Panc1 (cell line): ENCODE results near the gene FBXL22. TPM values are rescaled to one million over a fixed set of nuclear protein-coding genes. Genes with fewer than 3 reads are reported as not detected.
A peak's percentile ranks its signal among the peaks of the same experiment; 100 is the strongest.

Source experiments
- ATAC-seq: fragments of 200-7000 bp; cut with Tn5 transposase; 2 replicates; pipeline ENCODE4 v1.9.1; 2020; ENCODE audit warnings: mild to moderate bottlenecking, moderate library complexity
- BruUV-seq: library from RNA; stranded (reverse); fragments of 400-500 nt; replicated peaks from 2 replicates; lab custom pipeline; 2021; lab: Mats Ljungman, UMichigan
- CTCF ChIA-PET: fragments of 300-600 bp; sonication (Branson Sonifier 250); formaldehyde crosslinking; loops from one replicate; lab custom pipeline; 2022; ENCODE audit warnings: antibody characterized with exemption; lab: Charles Lee
- POLR2A ChIA-PET: fragments of 300-600 bp; sonication (Branson Sonifier 250); formaldehyde crosslinking; loops from one replicate; lab custom pipeline; 2022; ENCODE audit warnings: antibody characterized with exemption; lab: Charles Lee
- DNase-seq: peaks from one replicate; pipeline ENCODE4 v3.0.0-alpha.2; 2010; ENCODE audit warnings: low read depth, low spot score
- H3K27ac ChIP-seq: 2 replicates; pipeline ENCODE4 v1.5.1; 2011; ENCODE audit warnings: mild to moderate bottlenecking, low read length, inconsistent platforms
- H3K27me3 ChIP-seq: fragments of 200-500 bp; sonication (Bioruptor generic); 2 replicates; pipeline ENCODE4 v1.6.0; 2014; ENCODE audit warnings: low read length, inconsistent platforms; ENCODE audit not compliant: control insufficient read depth, insufficient read depth
- H3K36me3 ChIP-seq: fragments of 200-500 bp; sonication (Bioruptor generic); 2 replicates; pipeline ENCODE4 v1.5.1; 2014; ENCODE audit warnings: inconsistent platforms, mild to moderate bottlenecking, low read length, moderate library complexity; ENCODE audit not compliant: control insufficient read depth, insufficient read depth
- H3K4me1 ChIP-seq: 2 replicates; pipeline ENCODE4 v1.5.1; 2011; ENCODE audit warnings: inconsistent platforms, mild to moderate bottlenecking, low read length, moderate library complexity; ENCODE audit not compliant: control insufficient read depth, insufficient read depth
- H3K4me3 ChIP-seq, 2 experiments: 2 replicates each; pipeline ENCODE4 v1.5.1; 2011 to 2012; ENCODE audit warnings: low read depth in 2 of 2, low read length in 2 of 2, mild to moderate bottlenecking in 2 of 2, inconsistent platforms in 1 of 2, moderate library complexity in 1 of 2
- H3K9me3 ChIP-seq: fragments of 200-500 bp; sonication (Bioruptor generic); 2 replicates; pipeline ENCODE4 v1.5.1; 2014; ENCODE audit warnings: low read depth, mild to moderate bottlenecking, inconsistent platforms, low read length, moderate library complexity; ENCODE audit not compliant: control insufficient read depth, insufficient read depth
- CTCF ChIP-seq: fragments of 450-650 bp; IDR thresholded peaks from 2 replicates; pipeline ENCODE4 v1.5.1; 2017; ENCODE audit warnings: mild to moderate bottlenecking
- POLR2AphosphoS5 ChIP-seq: IDR thresholded peaks from 2 replicates; pipeline ENCODE4 v1.6.1; 2012; ENCODE audit warnings: mild to moderate bottlenecking, low read depth, low read length, moderate library complexity
- REST ChIP-seq, 2 experiments: IDR thresholded peaks; 2 replicates each; pipeline ENCODE4 v1.6.1; 2011 to 2012; ENCODE audit warnings: low read depth in 2 of 2, control low read depth in 1 of 2, low read length in 1 of 2, mild to moderate bottlenecking in 1 of 2, moderate library complexity in 1 of 2; ENCODE audit not compliant: insufficient read depth in 1 of 2
- SIN3A ChIP-seq: IDR thresholded peaks from 2 replicates; pipeline ENCODE4 v1.6.1; 2012; ENCODE audit warnings: low read depth, mild to moderate bottlenecking, low read length, moderate library complexity, borderline replicate concordance; ENCODE audit not compliant: insufficient read depth
- TCF7L2 ChIP-seq: IDR thresholded peaks from 2 replicates; pipeline ENCODE4 v1.6.1; 2011; ENCODE audit warnings: mild to moderate bottlenecking, low read depth, low read length, inconsistent platforms
- in situ Hi-C: cut with HindIII; loops from 2 replicates; pipeline ENCODE4 v1.10.0; 2016; ENCODE audit warnings: low sequenced_read_pairs, low pct_unique_long_range_greater_than_20kb
- intact Hi-C: fragments of 100-400 bp; cut with micrococcal nuclease; formaldehyde crosslinking; loops from one replicate; pipeline ENCODE4 v1.10.0; 2022; ENCODE audit not compliant: unreplicated experiment
- total RNA-seq: library from RNA; stranded (reverse); gene quantifications from one replicate; pipeline ENCODE4 v1.2.1, GENCODE V29; 2021; ENCODE audit not compliant: unreplicated experiment

Gene FBXL22
- total RNA-seq, 1 experiment from 2014 or later = 0.54 TPM

- no peak overlapping the region for H3K4me3 ChIP-seq
- no peaks in the 10 kb centered on the region for H3K27me3 ChIP-seq
- BruUV-seq = TSS peak; percentile 25
- ChIA-PET POLR2A (no interaction called here), CTCF (no interaction called here)
- intact Hi-C loops = no loop called here
- ATAC-seq (no peak), DNase-seq (no peak)
- no peaks in the 10 kb centered on the region for H3K4me1 ChIP-seq
- H3K9me3 ChIP-seq = no peaks in the 10 kb centered on the region
- H3K27ac ChIP-seq = no peak overlapping the region
- H3K36me3 ChIP-seq = peaks cover 2% of the 10 kb centered on the region; the same call in 1 of the 2 replicates
- in situ Hi-C loops = no loop called here
- no peak for TF ChIP-seq TCF7L2
- no peak for TF ChIP-seq SIN3A
- no peak for TF ChIP-seq CTCF
- no peak for TF ChIP-seq POLR2AphosphoS5
- no peak for TF ChIP-seq REST (IDR thresholded peaks at IDR 0.05; ENCODE audit: insufficient read depth in 1 of 2, low read depth in 2 of 2, low read length in 1 of 2)
These were observed 39.4 kb downstream of the FBXL22 start for GRCh38 chr15:63636518-63637061.

- DNase-seq = no peak
- ChIA-PET CTCF (no interaction called here), POLR2A (no interaction called here)
- BruUV-seq = no TSS peak
- no peak for ATAC-seq
- no peak overlapping the region for H3K27ac ChIP-seq
- in situ Hi-C loops = no loop called here
- peaks cover 7% of the 10 kb centered on the region for H3K36me3 ChIP-seq
- intact Hi-C loops = no loop called here
- no peaks in the 10 kb centered on the region for H3K4me1 ChIP-seq
- no peaks in the 10 kb centered on the region for H3K27me3 ChIP-seq
- no peak overlapping the region for H3K4me3 ChIP-seq
- H3K9me3 ChIP-seq = no peaks in the 10 kb centered on the region
- TF ChIP-seq CTCF = no peak
- TF ChIP-seq SIN3A = no peak
- no peak for TF ChIP-seq REST (IDR thresholded peaks at IDR 0.05; ENCODE audit: insufficient read depth in 1 of 2, low read depth in 2 of 2, low read length in 1 of 2)
- TF ChIP-seq TCF7L2 = no peak
These were observed 41.7 kb downstream of the FBXL22 start for GRCh38 chr15:63638839-63639238.
